A549 (cell line): ENCODE results near the gene HMX3. TPM values are rescaled to one million over a fixed set of nuclear protein-coding genes. Genes with fewer than 3 reads are reported as not detected.

Experiments used
- ATAC-seq, 2 experiments: fragments of 200-7000 bp in 1 of 2; fragments of >200 bp in 1 of 2; cut with Nextera tagmentation in 1 of 2; cut with Tn5 transposase in 1 of 2; 3 replicates each; pipeline versions ENCODE4 v1.8.0 to v1.9.1; 2018 to 2020; ENCODE audit warnings: mild to moderate bottlenecking in 1 of 2, moderate library complexity in 1 of 2
- CTCF ChIA-PET: fragments of 300-600 bp; sonication (Branson Sonifier 250); formaldehyde crosslinking; extraction: SDS; loops from one replicate; lab custom pipeline; 2021; ENCODE audit warnings: antibody characterized with exemption, inconsistent platforms; lab: Yijun Ruan, JAX
- POLR2A ChIA-PET: fragments of 350-600 bp; formaldehyde crosslinking; extraction: SDS; loops from one replicate; lab custom pipeline; 2021; ENCODE audit warnings: antibody characterized with exemption, inconsistent platforms; lab: Yijun Ruan, JAX
- DNase-seq, 2 experiments: peaks; one replicate each; pipeline versions ENCODE4 v3.0.0 to v3.0.0-alpha.2; 2011 to 2016; ENCODE audit warnings: low read depth in 1 of 2, low spot score in 1 of 2
- FAIRE-seq: peaks from 2 replicates; lab custom pipeline; 2011; peaks lifted over from hg19 to GRCh38; lab: Jason Lieb, UNC
- H3K27ac ChIP-seq, 2 experiments: fragments of >200 bp; sonication (Bioruptor Twin); formaldehyde crosslinking; 3 replicates each; pipeline ENCODE4 v1.5.1; 2016 to 2017
- H3K4me1 ChIP-seq: fragments of >200 bp; sonication (Bioruptor Twin); formaldehyde crosslinking; 3 replicates; pipeline ENCODE4 v1.6.1; 2016
- H3K4me2 ChIP-seq: fragments of >200 bp; sonication (Bioruptor Twin); formaldehyde crosslinking; 3 replicates; pipeline ENCODE4 v1.6.1; 2016
- H3K4me3 ChIP-seq: fragments of >200 bp; sonication (Bioruptor Twin); formaldehyde crosslinking; 3 replicates; pipeline ENCODE4 v1.5.1; 2016
- H3K9me3 ChIP-seq: fragments of >200 bp; sonication (Bioruptor Twin); formaldehyde crosslinking; 3 replicates; pipeline ENCODE4 v1.6.1; 2016
- CBX2 ChIP-seq: fragments of 200-600 bp; sonication (generic); IDR thresholded peaks from 2 replicates; pipeline ENCODE4 v1.6.1; 2016; ENCODE audit warnings: low read depth, mild to moderate bottlenecking, borderline replicate concordance
- CEBPB ChIP-seq, 2 experiments: fragments of >200 bp in 1 of 2; sonication (Bioruptor Twin) in 1 of 2; formaldehyde crosslinking in 1 of 2; IDR thresholded peaks; 2 replicates each; pipeline ENCODE4 v1.6.1; 2012 to 2016
- CHD2 ChIP-seq: fragments of 150-350 bp; IDR thresholded peaks from 2 replicates; pipeline ENCODE4 v1.6.1; 2014; ENCODE audit warnings: low read length; ENCODE audit not compliant: partially characterized antibody
- FOSB ChIP-seq: fragments of 250-450 bp; sonication (Bioruptor Pico); IDR thresholded peaks from 2 replicates; pipeline ENCODE4 v1.5.0; 2020; ENCODE audit warnings: mild to moderate bottlenecking, moderate library complexity
- GATA3 ChIP-seq: IDR thresholded peaks from 2 replicates; pipeline ENCODE4 v1.6.1; 2012; ENCODE audit warnings: borderline replicate concordance
- HDAC2 ChIP-seq: fragments of 200-600 bp; sonication (generic); IDR thresholded peaks from 2 replicates; pipeline ENCODE4 v1.6.1; 2016
- KDM5A ChIP-seq: fragments of 200-600 bp; sonication (generic); IDR thresholded peaks from 2 replicates; pipeline ENCODE4 v1.6.1; 2016; ENCODE audit warnings: antibody characterized with exemption, mild to moderate bottlenecking
- MAZ ChIP-seq: fragments of 150-350 bp; IDR thresholded peaks from 2 replicates; pipeline ENCODE4 v1.6.1; 2014; ENCODE audit warnings: antibody characterized with exemption, low read depth, low read length, borderline replicate concordance
- PHF8 ChIP-seq: fragments of 200-600 bp; sonication (generic); IDR thresholded peaks from 2 replicates; pipeline ENCODE4 v1.6.1; 2016; ENCODE audit warnings: low read depth, mild to moderate bottlenecking, antibody characterized with exemption, moderate library complexity, borderline replicate concordance
- POLR2AphosphoS2 ChIP-seq: conservative IDR thresholded peaks from 2 replicates; pipeline ENCODE4 v1.6.1; 2012; ENCODE audit warnings: low read length, improper control_type of control experiment, inconsistent platforms
- RARB ChIP-seq: fragments of 250-450 bp; sonication (Bioruptor Pico); IDR thresholded peaks from 2 replicates; pipeline ENCODE4 v1.8.0; 2021; ENCODE audit warnings: mild to moderate bottlenecking, moderate library complexity
- RFX5 ChIP-seq: fragments of 450-650 bp; IDR thresholded peaks from 2 replicates; pipeline ENCODE4 v1.7.1; 2014; ENCODE audit warnings: antibody characterized with exemption, mild to moderate bottlenecking, moderate library complexity
- SREBF2 ChIP-seq: fragments of 450-650 bp; IDR thresholded peaks from 2 replicates; pipeline ENCODE4 v1.6.1; 2014; ENCODE audit warnings: mild to moderate bottlenecking, moderate library complexity
- ZNF302 ChIP-seq: fragments of 250-450 bp; sonication (Bioruptor Pico); IDR thresholded peaks from 2 replicates; pipeline ENCODE4 v1.9.0; 2021; ENCODE audit warnings: inconsistent platforms, mild to moderate bottlenecking, moderate library complexity
- ZSCAN20 ChIP-seq: fragments of 250-450 bp; sonication (Bioruptor Pico); IDR thresholded peaks from 2 replicates; pipeline ENCODE4 v1.8.0; 2022; ENCODE audit warnings: mild to moderate bottlenecking, moderate library complexity
- WGBS: methylation state at CpG from one replicate; pipeline ENCODE4 v1.1.6; 2017; ENCODE audit errors: missing lambda C conversion rate; 5-methylcytosine and 5-hydroxymethylcytosine counted together
- polyA plus RNA-seq, 4 experiments: library from polyadenylated mRNA; depleted of rRNA in 3 of 4; stranded (reverse); fragments of >200 nt; fragmentation: RNase III in 1 of 4; extraction: RNeasy Plus Mini Kit Qiagen cat#74134 plus additional on column Dnase treatment in 1 of 4; gene quantifications; 2 replicates in 3 of 4; 3 replicates in 1 of 4; pipeline ENCODE4 v1.2.3, GENCODE V29; 2011 to 2017
- TF ChIP-seq, protein P1 (sequence below): IDR thresholded peaks from 2 replicates; pipeline ENCODE4 v1.6.1; 2012
- TF ChIP-seq, protein P2 (sequence below): fragments of >200 bp; sonication (Bioruptor Twin); formaldehyde crosslinking; IDR thresholded peaks from 3 replicates; pipeline ENCODE4 v1.5.1; 2016
- TF ChIP-seq, protein P3 (sequence below): fragments of 450-650 bp; IDR thresholded peaks from 2 replicates; pipeline ENCODE4 v1.6.1; 2014; ENCODE audit warnings: antibody characterized with exemption
- TF ChIP-seq, protein P4 (sequence below): fragments of 250-450 bp; sonication (Bioruptor Pico); IDR thresholded peaks from 2 replicates; pipeline ENCODE4 v1.5.0; 2020; ENCODE audit warnings: low read depth, mild to moderate bottlenecking, moderate library complexity
- TF ChIP-seq, protein P5 (sequence below): fragments of >200 bp; sonication (Bioruptor Twin); formaldehyde crosslinking; IDR thresholded peaks from 3 replicates; pipeline ENCODE4 v1.6.1; 2016

The HMX3 gene
- polyA plus RNA-seq, 2 of the 4 experiments (the other 2 are of a cell fraction): not detected

DNA sequence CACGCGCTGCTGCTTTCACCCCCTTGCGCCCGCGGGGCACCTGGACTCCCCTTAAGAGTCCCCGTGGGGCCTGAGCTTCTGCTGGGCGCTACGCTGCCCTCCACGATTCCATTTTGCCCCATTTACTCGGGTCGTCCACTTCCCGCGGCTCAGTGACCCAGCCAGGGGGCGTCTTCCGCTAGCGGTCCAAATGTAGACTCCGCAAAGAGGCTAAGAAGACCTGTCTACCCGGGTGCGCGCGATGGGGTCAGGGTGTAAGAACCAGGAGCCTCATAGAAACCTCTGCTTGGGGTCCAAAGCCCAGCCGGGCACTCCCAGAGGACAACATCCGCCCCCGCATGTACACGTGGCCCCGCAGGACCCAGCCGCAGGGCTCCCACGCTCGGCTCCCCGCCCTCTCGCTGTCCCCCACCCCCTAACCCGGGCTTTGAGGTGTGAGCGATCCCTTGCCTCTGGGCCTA lies 7.0 kb downstream of the HMX3 start:
- Histone ChIP-seq H3K27ac (no peak overlapping the region), H3K4me1 (peaks cover 15% of the 10 kb centered on the region; the same call in 2 of the 3 replicates), H3K9me3 (no peaks in the 10 kb centered on the region), H3K4me2 (no peak overlapping the region), H3K4me3 (no peak overlapping the region)
- TF ChIP-seq CEBPB (IDR thresholded peaks at IDR 0.05) (no peak), POLR2AphosphoS2 (no peak)
- no peak for ATAC-seq
- CTCF ChIA-PET: interaction anchor here (4.2 kb wide), 1 partner anchor 237 kb away, joined by 41 read pairs; no protein-coding TSS in a partner anchor
- POLR2A ChIA-PET: no interaction called here
- WGBS: 53% methylated on average over 14 of the region's 33 CpGs
- DNase-seq: no peak
- FAIRE-seq: no peak

DNA sequence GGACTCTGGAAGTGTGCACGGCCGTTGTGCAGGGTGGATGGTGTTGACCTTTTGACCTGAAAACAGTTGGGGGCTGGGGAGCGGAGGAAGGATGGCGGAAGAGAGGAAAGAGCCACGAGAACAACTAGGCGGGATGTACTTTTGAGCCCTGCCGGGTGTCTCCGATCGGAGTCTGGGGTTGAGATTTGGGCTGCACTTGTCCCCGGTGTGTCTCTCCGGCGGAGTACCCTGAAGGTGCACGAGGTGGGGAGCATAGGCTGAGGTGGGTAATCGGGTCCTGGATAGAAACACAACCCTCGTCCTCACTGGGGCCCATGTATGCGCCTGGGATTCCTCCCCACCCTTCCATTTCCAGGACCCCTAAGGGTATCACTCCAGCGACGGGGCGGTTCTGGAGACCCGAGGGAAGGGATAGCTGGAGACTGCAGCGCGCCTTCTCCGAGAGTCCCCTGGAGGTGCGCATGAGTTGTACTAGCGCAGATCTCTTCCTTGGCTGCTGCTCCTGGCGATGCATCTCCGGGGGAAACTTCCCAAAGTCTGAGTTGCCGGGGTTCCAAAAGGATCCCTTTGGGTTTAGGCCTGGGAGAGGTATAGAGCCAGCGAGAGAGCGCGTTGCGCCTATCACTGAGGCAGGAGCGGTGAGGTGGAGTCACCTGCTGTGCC lies 7.5 kb downstream of the HMX3 start:
- DNase-seq: no peak
- ChIA-PET CTCF (interaction anchor here (1.4 to 4.2 kb wide), 2 partner anchors 100 to 237 kb away, joined by 4 to 41 read pairs; no protein-coding TSS in a partner anchor), POLR2A (no interaction called here)
- H3K4me2 ChIP-seq: no peak overlapping the region
- TF ChIP-seq, protein P1, sequence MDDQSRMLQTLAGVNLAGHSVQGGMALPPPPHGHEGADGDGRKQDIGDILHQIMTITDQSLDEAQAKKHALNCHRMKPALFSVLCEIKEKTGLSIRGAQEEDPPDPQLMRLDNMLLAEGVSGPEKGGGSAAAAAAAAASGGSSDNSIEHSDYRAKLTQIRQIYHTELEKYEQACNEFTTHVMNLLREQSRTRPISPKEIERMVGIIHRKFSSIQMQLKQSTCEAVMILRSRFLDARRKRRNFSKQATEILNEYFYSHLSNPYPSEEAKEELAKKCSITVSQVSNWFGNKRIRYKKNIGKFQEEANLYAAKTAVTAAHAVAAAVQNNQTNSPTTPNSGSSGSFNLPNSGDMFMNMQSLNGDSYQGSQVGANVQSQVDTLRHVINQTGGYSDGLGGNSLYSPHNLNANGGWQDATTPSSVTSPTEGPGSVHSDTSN: no peak
- TF ChIP-seq ZSCAN20 (CRISPR knock-in tag) (no peak), RFX5 (no peak), RARB (CRISPR knock-in tag) (no peak), GATA3 (no peak), FOSB (no peak), CHD2 (no peak), MAZ (no peak), SREBF2 (no peak), ZNF302 (no peak), CBX2 (no peak), KDM5A (no peak), PHF8 (no peak), HDAC2 (no peak)
- TF ChIP-seq, protein P2, sequence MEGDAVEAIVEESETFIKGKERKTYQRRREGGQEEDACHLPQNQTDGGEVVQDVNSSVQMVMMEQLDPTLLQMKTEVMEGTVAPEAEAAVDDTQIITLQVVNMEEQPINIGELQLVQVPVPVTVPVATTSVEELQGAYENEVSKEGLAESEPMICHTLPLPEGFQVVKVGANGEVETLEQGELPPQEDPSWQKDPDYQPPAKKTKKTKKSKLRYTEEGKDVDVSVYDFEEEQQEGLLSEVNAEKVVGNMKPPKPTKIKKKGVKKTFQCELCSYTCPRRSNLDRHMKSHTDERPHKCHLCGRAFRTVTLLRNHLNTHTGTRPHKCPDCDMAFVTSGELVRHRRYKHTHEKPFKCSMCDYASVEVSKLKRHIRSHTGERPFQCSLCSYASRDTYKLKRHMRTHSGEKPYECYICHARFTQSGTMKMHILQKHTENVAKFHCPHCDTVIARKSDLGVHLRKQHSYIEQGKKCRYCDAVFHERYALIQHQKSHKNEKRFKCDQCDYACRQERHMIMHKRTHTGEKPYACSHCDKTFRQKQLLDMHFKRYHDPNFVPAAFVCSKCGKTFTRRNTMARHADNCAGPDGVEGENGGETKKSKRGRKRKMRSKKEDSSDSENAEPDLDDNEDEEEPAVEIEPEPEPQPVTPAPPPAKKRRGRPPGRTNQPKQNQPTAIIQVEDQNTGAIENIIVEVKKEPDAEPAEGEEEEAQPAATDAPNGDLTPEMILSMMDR: no peak
- TF ChIP-seq, protein P3, sequence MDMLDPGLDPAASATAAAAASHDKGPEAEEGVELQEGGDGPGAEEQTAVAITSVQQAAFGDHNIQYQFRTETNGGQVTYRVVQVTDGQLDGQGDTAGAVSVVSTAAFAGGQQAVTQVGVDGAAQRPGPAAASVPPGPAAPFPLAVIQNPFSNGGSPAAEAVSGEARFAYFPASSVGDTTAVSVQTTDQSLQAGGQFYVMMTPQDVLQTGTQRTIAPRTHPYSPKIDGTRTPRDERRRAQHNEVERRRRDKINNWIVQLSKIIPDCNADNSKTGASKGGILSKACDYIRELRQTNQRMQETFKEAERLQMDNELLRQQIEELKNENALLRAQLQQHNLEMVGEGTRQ: no peak
- TF ChIP-seq, protein P4, sequence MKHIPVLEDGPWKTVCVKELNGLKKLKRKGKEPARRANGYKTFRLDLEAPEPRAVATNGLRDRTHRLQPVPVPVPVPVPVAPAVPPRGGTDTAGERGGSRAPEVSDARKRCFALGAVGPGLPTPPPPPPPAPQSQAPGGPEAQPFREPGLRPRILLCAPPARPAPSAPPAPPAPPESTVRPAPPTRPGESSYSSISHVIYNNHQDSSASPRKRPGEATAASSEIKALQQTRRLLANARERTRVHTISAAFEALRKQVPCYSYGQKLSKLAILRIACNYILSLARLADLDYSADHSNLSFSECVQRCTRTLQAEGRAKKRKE (CRISPR knock-in tag): no peak
- TF ChIP-seq, protein P5, sequence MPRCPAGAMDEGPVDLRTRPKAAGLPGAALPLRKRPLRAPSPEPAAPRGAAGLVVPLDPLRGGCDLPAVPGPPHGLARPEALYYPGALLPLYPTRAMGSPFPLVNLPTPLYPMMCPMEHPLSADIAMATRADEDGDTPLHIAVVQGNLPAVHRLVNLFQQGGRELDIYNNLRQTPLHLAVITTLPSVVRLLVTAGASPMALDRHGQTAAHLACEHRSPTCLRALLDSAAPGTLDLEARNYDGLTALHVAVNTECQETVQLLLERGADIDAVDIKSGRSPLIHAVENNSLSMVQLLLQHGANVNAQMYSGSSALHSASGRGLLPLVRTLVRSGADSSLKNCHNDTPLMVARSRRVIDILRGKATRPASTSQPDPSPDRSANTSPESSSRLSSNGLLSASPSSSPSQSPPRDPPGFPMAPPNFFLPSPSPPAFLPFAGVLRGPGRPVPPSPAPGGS: no peak
- H3K9me3 ChIP-seq: no peaks in the 10 kb centered on the region
- WGBS: 86% methylated on average over 28 of the region's 33 CpGs
- H3K27ac ChIP-seq: no peak overlapping the region
- H3K4me3 ChIP-seq: no peak overlapping the region
- FAIRE-seq: no peak
- no peak for ATAC-seq
- H3K4me1 ChIP-seq: peaks cover 16% of the 10 kb centered on the region; the same call in 2 of the 3 replicates
